HG03039 (cell line): ENCODE measurements around the gene FAM107A.
"Not testable (repeated sequence)": the region's sequence is repeated elsewhere in the genome, so short reads cannot be mapped to it uniquely, and the experiment has no call there.

Experiments used
- ATAC-seq: cut with Tn5 transposase; IDR thresholded peaks from one replicate; pipeline ENCODE4 v1.9.1; 2021; ENCODE audit warnings: mild to moderate bottlenecking, moderate library complexity; ENCODE audit not compliant: unreplicated experiment

FAM107A gene

DNA sequence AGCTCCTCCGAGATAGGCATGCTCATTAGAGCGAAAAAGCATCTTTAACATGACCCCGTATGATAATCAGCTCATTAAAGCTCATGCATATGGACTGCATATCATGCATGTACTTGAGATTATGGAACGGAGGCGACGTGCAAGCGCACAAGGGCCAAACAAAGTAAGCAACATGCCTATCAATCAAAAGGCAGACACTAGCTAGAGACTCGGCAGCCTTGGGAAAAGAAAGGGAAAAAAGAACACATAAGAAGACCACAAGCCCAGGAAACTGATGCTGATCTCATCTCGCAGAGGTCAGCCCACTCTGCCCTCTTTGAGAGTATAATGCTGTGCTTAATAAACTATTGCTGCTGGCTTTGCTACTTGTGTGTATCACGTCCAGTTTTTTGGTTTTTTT is 37.6 kb downstream of the FAM107A start:
- ATAC-seq, result no peak

DNA sequence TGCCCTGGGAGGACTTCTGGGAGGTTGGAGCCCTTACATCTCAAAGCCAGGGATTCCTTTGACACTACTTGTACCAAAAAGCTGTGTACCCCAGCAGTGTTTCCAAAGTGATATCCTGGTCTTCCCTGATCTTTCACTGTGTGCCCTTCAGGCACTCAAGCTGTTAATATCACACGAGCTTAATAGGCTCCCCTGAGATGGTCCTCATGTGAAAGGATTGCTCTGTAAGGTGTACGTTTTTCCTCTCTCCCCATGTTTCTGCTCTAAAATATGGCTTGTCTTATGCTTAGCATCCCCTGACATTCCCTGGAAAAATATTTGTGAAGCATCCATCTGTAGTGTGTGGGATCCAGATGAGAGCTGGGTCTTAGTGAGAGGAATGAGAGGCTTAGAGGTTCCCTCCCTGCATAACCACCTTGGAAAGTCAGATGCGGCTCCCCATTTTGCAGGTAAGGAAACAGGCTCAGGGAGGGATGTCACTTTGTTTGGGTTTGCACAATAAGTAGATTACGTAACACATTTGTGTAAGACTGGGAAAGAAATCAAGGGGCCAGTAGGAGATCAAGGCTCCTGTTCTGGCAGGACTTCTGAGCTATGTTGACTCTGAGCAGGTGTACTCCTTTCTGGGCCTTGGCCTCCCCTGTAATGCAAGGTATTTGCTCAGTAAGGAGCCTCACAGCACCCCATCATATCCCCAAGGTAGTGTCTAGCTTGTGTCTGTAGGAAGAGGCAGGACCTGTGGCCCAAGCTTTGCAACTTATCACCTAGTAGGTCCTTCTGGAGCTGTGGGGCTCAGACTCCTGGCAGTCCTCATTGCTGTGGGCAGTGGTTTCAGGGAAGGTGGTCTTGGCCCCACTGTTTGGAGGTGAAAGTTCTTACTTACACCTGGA is 39.5 kb downstream of the FAM107A start:
- no peak for ATAC-seq

DNA sequence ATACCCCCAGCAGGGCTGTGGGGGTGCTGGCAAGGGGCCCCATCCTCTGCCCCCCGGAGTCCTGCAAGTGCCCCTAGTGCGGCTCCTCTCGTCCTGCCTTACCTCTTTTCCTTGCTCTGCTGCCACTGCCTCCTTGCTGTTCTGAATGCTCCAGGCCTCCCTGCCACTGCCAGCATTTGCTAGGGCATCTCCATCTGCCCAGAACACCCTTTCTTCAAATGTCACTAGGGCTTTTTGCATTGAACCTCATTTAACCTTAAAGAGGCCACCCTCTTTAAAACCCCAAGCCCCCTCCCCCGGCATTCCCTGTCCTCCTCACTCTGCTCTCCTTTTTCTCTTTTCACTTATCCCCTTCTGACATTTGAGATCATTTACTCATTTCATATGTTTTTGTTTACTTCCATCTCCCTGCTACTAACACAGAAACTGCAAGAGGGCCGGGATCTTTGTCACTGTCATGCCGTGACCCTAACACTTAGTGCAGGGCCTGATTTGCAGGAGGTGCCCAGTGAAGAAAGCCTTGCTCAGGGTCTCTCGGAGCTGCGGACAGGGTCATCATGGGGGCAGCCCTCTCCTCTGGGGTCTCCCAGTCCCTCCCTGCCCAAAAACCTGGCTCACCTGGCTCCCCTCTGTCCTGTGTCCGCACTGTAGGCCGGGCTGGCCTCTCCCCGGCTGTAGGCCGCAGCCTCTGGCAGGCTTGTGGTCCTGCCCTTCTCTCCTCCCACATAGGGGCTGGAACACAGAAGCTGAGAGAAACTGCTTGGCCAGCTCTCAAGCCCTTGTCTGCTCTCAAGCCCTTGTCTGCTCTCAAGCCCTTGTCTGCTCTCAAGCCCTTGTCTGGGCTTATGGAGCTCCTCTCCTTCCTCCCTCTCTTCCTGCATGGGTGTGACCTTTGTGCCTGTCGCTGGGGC is 40.4 kb downstream of the FAM107A start, which contains the start of gene ACOX2:
ACOX2 (minus strand) TSS at position 690 of the 911 bp plus-strand sequence. CDS start 2,084 bp downstream, outside the sequence.
- no peak for ATAC-seq

DNA sequence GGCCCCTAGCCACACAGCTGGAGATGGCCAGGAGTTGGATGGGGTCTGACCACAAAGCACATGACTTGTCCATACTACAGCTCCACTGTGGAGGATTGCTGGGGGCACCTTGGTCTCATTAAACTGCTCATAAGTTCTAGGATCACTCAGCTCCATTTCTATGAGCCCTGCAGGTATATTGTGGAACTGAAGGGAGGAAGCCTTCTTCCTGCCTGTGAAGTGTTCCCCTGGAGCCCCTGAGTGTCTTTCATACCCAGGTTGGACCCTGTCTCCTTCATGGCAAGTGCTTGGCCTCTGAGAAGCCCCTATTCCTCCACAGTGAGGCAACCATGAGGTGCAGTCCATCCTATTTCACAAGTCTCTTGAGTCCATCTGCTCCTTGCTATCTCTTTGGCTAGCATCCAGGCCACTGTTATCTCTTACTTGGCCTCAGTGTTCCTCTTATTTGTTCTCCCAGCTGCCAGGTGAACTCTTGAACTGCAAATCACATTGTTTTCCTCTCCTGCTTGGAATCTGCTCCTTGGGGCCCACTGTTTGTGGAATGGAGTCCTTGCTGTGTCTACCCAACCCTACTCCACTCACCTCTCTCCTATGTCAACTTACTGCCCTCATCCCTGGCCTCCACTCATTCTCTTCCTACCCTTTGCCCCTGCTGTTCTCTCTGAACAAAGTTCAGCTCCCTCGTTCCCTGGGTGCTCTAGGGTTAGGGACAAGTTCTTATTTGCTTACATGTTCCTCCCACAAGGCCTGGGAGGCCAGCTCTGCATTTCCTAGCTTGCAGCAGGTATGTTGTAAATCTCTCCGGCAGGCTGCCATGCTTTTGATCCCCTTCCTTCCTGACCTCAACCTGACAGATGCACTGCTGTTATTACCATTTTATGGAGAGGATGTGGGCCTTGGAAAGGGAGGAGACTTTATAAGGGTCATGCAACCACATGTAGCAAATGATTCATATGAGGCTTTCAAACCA is 41.4 kb downstream of the FAM107A start:
- ATAC-seq, result no peak

DNA sequence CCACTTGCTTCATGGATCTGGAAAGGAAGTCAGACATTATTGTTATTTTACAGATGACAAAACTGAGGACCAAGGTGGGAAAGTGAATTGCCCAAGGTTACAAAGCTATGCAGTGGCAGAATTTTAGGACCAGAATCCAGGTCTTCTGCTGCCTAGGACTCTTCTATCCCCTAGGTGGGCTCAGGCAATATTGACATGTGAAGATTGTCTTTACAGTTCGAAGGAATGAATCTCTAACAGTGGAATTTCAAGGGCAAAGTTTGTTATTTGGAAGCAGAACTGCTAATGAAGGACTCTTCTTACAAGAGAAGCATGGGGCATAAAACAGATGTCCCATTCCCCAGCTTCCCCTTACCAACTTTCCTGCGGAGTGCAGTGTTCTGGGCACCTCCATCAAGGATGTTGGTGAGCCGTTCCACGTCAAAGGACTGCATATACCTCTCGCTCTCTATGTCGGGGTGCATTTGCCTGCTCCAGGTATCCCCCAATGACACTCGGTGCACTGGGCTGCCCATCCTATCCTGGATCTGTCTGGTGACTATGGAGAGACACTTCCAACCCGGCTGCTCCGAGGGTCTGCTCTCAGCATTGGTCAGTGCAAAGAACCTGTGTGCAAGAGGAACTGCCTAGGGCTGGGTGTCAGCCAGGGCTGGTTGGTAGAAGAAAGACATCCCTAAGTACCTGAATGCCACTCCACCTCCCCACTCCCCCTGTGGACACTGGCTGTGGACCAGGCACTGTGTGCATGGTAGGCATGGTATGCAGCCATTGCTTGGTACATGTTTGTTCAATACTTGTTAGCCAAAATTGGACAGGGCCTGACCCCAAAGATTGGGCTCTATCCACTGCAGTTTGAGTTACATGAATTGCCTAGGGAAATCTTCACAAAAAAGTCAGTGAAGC is 42.3 kb downstream of the FAM107A start:
- no peak for ATAC-seq

DNA sequence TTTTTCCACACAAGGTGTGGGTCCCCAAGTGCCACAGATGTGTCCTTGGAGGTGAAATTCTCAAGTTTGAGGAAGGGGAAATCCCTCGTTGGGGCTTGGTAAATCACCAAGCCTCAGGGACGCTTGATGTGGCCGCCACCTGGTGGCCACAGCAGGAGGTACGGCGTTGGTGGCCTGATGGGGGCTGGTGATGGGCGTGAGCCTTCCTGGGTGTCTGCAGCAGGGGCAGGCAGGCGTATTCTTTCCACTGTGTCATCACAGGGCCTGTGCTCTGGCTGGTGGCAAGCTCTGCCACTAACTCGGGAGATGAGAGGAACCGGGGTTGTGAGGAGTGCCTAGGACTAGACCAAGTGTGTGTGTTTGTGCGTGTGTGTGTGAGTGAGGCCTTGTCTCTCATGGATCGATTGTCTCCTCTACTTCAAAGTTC is 44.4 kb downstream of the FAM107A start:
- peak; percentile 79 for ATAC-seq

DNA sequence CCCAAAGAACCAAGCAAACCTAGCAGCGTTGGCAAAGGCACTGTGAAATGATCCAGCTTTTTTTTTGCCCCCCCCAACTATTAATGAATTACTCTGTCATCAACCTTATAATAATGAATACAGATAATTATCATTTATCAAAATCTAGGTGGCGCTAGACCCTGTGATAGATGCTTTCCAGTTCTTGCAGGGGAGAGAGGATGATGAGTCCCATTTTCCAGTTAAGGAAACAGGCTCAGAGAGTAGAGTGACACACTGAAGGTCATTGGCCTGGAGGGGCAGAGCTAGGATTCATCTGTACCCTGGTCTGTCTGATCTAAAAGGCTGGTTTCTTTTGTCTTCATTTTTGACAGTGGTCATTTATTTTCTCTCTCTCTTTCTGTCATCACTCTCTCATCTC is 45.2 kb downstream of the FAM107A start:
- no peak for ATAC-seq

DNA sequence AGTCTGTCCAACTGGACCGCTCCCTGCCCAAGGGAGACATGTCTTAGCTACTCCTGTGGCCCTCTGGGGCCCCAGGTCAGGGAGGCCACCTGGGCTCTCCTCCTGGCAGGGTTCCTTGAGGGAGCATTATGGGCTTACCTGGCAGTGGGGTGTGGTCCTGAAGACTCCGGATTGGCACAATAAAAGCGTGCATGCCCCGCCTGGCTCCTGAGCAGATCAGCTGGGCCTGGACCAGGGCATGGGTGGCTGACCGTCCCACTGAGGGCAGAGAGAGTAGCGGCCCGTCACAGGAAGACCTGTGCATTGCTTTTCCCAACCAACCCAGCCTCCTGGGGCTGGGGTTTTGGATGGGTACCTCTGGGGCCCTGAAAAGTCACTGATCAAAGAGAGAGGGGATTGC is 45.6 kb downstream of the FAM107A start:
- ATAC-seq, result no peak

DNA sequence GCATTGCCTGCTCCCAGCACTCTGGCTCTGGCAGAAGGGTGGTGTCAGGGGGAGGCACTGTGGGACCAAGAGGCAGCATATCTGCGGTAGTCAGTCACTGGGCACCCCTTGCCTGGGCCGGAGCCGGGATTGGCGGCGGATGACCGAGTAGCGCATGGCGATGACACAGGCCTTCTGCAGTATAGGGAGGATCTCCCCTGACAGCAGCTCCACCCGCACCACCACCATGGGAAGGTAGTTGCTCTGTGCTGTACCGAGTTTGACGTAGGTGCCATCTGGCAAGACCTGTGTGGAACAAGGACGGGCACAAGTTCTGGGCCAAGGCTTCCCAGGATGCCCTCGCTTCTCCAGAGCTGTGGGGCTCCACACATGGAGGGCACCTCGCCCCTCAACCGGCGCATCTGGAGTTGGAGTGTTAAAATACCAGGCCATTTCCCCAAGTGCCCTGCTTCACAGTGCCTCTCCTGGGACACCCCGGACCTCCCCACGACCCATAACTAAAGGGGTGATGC is 46.8 kb downstream of the FAM107A start:
- ATAC-seq, result no peak

DNA sequence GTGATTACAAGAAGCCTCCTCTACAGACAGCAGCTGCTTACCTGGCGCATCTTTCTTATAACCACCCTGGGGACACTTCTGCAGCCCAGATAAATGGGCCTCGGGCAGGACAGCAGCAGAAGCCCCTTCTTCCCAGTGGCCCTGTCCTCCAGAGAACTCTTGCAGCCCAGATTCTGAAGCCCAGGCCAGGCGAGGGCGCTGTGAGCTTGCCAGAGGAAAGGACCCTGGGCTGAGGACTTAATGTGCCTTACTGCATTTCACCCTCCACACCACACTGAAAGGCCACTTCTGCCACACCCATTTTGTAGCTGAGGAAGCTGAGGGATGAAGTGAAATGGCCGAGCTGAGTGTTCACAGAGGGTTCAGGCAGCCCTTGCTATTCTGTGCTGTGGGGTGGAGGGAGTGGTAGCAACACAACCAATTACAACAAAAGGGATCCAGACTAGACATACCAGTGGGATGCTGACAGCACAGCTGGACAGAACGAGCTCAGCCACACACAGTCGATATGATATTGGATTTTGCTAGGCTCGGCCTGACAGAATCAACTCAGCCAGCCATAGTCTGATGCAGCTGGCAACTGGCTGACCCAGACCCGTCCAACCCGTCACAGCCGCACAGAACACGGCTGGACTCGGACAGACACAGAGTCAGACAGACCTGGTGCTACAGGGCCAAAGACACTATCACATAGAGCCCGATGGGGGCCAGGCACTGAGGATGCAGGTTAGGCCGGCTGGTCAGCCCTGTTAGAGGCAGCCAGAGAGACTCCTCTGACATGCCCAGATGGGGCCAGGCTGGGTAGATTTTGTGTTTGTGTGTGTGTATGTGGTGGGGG is 47.5 kb downstream of the FAM107A start:
- no peak for ATAC-seq

DNA sequence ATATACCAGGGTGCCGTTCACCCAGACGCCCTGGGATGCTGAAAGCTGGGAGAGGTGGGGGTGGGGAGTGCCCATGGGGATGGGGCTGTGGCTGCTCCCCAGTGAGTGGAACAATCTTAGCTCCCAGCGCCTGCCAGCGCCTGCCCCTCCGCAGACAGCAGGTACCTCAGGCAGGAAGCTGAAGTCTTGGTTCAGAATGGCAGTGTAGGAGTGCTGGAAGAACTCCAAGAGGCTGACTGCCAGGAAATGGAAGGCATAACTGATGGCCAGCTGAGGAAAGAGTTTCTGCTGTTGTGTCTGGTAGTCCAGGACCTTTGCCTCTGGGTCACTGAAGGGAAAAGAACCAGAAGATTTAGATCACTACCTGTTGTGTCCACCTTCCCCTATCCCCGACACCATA is 48.6 kb downstream of the FAM107A start:
- no peak for ATAC-seq

DNA sequence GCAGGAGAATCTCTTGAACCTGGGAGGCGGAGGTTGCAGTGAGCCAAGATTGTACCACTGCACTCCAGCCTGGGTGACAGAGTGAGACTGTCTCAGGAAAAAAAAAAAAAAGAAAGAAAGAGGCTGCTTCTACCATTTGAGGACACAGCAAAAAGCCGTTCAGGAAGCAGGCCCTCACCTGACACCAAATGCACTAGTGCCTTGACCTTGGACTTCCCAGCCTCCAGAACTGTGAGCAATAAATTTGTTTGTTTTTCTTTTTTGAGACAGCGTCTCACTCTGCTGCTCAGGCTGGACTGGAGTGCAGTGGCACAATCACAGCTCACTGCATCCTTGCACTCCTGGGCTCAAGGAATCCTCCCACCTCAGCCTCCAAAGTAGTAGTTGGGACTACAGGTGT is 49.8 kb downstream of the FAM107A start:
- not testable (repeated sequence) for ATAC-seq

DNA sequence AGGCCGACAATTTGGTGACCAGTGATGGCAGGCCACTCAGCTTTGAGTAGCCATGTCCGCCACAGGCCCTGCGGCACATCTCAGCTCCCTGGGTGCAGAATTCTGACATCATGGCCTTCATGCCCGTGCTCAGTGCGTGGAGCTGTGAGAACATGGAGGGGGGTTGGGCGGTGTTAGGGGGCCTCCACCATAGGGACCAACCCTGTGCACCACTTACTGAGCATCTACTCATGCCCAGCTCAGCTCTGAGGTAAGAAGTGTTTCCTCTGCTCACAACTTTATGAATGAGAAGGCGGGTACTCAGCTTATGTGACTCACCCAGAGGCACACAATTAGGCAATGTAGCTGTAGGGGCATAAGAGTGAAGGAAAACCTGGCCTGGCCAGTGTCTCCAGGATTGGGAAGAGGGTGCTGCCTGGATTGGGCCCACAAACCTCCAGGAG is 50.7 kb downstream of the FAM107A start:
- no peak for ATAC-seq

DNA sequence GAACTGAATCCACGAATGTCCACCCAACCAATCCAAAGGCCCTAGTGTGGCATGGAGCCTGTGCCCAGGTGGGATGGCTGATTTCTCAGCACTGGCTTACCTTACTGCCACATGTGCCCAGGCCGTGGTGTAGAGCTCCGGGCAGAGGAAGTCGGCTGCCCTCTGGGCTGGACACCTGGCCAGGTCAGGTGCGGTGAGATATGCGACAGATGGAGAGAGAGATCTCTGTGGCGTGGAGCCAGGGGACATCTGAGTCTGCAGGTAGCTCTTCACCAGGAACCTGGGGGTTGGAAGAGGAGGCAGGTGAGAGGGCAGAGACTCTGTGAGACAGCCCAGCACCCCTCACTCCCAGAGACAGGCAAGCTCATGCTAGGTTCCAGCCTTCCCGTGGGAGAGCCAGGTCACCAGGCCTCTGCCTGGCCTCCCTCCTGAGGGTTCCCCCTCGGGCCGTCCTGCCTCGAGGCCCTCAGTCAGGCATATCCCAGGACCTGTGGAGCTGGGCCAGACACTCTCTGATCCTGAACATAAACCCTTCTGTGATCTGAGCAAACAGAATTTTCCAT is 52.8 kb downstream of the FAM107A start:
- ATAC-seq, result no peak

DNA sequence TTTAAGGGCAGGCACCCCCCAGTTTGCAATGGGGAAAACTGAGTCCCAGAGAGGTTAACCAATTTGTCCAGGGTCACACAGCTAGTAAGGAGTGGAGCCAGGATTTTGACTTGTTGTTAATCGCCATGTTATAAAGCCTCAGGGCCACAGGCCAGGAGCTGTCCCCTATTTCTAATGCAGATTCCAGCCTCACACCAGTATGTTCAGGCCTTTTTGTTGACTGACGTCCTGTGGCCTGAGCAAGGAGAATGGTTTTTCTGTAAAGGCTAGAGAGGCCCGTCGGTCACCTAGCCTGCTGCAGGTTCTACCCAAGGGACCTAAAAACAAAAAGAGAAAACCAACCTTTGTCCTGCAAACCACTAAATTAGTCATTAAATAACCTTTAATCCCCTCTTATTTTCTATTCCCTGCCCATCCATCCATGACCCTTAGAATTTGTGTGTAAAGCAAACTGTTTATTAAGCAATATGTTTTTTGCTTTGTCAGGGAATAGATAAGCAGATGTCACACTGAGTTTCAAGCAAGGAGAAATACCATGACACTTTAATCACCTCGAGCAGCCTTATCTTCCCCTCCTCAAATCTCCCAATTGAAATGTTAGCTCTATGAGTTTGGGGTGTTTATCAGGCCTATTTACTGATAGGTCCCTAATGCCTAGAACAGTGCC is 54.3 kb downstream of the FAM107A start:
- no peak for ATAC-seq

DNA sequence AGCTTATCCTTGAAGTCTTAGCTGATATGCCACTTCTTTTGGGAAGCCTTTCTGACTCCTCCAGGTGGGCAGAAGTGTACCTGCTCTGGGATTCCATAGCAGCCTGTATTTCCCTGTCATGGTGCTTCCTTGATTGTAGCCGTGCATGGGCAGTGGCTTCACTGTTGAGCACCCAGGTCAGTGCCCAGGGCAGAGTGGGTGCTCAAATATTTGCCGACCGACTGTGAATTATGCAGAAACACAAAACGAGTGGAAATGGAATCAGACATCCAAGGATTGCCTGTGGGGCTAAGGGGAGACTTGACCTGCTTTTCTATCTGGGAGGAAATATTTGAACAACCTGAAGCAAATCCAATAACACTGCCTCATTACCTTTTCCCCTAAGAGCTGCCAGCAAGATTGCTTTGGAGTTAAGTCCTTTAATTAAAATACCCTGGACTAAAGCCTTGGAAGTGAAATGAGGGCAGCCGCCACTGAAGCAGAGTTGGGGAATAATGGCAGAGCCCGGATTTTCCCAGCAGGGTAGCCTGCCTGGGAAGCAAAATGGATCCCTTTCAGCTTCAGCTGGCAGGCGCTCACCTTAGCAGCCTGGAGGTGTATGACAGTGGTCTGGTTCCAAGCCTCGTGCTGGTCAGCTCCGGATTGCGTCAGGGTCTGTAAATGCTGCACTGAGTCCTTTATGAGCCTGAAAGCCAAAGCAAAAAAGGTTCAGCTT is 55.1 kb downstream of the FAM107A start:
- no peak for ATAC-seq

DNA sequence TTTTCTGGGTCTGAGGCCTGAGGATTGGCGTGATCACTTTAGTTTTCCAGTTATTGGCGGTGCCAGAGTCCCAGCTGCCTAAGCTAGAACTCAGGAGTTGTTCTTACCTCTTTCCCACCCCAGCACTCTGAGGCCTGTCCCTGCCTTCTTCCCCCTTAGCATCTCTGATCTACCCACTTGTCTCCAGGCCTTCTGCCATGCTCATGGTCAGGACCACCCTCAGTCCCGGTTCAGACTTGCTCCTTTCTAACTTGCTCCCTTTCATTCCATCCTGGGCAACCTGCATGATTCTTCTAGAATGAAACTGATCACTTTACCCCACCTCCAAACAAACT is 55.9 kb downstream of the FAM107A start:
- ATAC-seq, result no peak
